ENCODE results near the gene IQSEC3.

IQSEC3 gene

DNA sequence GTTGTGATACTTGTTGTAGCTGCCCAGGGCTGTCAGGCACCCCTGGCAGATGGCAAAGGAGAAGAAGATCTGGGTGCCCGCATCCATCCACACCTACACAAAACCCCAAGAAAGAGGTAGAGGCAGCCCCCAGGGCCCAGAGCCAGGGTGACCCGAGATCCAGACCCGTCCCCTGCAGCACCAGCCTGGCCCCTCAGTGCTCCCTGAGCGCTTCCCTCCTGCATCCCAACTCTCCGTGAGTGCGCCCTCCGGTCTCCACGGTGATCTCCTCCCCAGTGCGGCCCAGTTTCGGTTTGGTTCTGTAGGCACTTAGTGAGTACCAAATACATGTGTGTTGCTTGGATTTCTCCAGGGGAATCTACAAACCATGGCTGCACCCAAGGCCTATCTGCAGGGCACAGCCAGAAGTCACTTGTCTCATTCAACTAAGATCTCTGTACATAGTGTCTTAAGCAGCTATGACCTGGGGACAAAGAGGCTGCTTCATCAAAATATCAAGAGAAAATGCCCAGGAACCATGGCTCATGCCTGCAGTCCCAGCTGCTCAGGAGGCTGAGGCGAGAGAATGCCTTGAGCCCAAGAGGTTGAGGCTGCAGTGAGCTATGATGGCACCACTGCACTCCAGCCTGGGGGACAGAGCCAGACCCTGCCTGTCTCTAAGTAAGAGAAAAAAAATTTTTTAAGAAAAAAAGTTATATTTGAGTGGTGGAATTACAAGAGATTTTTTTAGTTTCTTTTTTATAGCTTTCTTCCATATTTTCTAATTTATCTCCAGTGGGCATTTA is 131.5 kb downstream of the IQSEC3 start:
- DNase-seq (ENCODE audit: low read depth), result no peak

- no peak for DNase-seq (ENCODE audit: low read depth)
These were observed 132.1 kb downstream of the IQSEC3 start for GRCh38 chr12:198705-199104.

GRCh38 chr12:201361-201760 is 134.8 kb downstream of the IQSEC3 start:
- no peak for DNase-seq (ENCODE audit: low read depth)

DNA sequence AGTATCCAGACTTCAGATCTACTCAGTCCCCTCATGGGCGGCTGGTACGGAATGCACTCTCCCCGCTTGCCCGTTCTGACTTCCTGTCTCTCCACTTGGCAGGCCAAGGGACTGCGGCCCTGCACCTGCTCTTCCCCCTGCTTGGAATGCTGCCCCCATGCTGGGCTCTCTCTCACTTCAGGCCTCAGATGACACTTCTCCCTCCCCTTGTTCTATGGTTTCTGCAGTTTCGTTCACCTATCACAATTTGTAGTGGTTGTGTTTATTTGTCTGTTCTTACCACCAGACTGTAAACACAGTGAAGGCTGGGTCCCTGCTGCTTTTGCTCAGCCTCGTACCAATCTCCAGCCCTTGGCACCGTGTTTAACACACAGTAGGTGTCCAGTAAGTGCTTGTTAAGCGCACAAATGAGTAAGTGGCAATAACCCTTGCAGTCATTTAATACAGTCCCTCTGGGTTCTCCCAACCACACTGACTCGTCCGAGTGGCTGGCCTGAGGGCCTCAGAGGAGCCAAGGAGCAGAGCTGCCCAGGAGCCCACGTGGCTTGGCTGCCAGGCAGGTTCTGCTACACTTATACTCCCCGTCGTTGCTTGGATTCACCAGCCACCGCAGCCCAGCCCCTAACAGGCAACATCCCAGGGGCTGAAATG is 135.6 kb downstream of the IQSEC3 start:
- DNase-seq (ENCODE audit: low read depth), result no peak

GRCh38 chr12:203074-203461 is 136.5 kb downstream of the IQSEC3 start:
- no peak for DNase-seq (ENCODE audit: low read depth)

DNA sequence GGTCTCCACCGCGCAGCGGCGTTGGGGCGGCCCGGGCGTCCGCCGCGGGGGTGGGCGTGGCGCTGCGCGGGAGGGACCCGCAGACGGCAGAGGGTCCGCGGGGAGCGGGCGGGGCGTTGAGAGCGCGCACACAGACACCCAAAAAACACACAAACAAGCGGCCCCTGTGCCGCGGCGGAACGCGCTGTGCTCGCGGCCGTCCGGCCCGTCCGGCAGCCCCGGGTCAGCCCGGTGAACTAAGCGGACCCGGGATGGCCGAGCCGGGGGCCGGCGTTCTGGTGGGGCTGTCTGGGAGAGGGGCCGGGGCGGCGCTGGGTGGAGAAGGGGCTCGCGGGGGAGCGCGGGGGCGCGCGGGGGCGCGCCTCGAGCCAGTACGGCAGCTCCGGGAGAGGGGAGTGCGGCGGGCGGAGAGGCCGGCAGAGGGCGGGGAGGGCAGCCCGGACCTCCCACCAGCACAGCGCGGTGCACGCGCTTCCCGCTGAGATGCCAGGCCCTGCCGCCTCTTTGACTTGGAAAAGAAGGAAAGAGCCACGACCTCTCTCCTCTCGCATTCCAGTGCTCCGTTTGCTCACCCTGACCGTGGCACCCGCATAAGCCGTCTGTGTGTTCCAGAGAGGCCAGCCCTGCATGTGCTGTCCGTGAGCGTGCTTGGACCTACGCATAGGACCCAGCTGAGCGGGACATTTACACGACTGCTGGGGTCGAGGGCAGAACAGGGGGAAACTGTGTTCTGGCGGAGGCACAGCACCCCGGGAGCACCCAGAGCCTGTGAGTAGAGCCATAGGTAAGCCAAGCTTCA is 137.1 kb downstream of the IQSEC3 start:
- no peak for DNase-seq (ENCODE audit: low read depth)

DNA sequence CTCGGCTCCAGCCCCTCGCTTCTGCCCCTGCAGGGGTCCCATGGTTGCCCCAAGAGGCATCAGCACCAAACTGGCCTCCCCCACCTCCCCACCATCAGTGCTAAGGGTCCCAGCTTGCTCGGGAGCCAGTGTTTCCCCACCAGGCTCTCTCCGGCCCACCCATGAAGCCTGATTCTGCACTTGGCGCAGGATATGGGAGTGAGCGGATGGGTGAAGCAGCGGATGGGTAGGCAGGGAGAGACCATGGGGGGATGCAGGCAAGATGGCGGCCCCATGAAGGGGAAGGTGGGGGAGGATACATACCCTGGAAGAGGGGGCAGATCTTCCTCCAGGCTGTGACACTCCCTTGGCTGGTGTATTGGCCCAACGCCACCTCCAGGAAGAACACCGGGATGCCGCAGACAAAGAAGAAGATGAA is 137.7 kb downstream of the IQSEC3 start:
- no peak for DNase-seq (ENCODE audit: low read depth)

- no peak for DNase-seq (ENCODE audit: low read depth)
These were observed 138.5 kb downstream of the IQSEC3 start for GRCh38 chr12:205026-205425.

GRCh38 chr12:206746-207440 is 140.3 kb downstream of the IQSEC3 start:
- DNase-seq (ENCODE audit: low read depth), result no peak

- DNase-seq (ENCODE audit: low read depth), result no peak
These were observed 141.2 kb downstream of the IQSEC3 start for GRCh38 chr12:207804-208203.

- DNase-seq (ENCODE audit: low read depth), result no peak
These were observed 142.2 kb downstream of the IQSEC3 start for GRCh38 chr12:208813-209212.

GRCh38 chr12:209246-209645 is 142.7 kb downstream of the IQSEC3 start:
- DNase-seq (ENCODE audit: low read depth), result no peak

GRCh38 chr12:209851-210250 is 143.3 kb downstream of the IQSEC3 start:
- DNase-seq (ENCODE audit: low read depth), result no peak

- no peak for DNase-seq (ENCODE audit: low read depth)
These were observed 143.9 kb downstream of the IQSEC3 start for GRCh38 chr12:210277-211141.

DNA sequence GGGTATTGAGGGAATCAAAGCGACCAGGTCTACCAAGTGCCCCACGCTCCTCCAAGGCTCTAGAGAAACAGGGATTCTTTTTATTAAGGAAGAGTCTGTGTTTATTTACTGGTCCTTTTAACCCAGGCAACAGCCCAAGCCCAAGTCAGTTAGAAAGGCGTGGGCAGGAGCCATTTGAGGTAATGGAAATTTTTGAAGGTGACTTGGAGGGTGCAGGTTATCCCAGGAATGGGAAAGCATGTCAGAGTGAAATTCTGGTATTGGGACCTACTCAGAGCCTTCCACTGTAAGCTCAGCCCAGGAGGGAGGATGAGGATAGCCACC is 144.5 kb downstream of the IQSEC3 start:
- DNase-seq (ENCODE audit: low read depth), result no peak

DNA sequence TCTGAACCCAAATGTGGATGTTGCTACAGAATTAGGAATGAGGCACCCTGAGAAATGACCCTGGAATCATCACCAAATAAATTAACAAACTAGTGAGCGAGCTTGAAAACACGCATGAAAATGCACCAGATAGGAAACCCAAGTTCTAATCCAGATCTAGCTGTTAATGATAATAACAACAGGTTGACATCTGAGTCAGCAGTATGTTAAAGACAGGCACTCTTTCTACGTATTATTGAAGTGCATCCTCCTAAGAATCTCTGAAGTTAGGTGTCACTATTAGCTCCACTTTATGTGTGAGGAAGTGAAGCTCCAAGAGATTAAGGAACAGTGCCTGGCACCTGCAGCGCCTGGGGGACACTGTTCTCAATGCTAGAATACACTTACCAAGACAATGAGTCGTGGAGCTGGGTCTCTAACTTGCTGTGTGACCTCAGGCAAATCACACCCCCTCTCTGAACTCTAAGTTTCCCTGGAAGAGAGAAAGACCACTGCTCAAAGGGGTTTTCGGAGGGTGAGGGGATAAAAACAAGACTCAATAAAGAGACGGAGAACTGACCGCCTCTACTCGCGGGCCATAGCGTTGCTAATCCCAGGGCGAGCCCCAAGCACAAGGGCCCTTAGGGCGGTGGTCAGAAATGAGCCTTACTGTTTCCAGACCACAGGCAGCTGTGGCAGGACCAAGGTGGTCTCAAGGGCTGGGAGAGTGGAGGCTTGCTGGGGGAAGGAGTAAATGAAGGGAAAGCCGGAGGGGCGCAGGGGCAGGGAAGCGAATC is 145.3 kb downstream of the IQSEC3 start:
- no peak for DNase-seq (ENCODE audit: low read depth)

DNA sequence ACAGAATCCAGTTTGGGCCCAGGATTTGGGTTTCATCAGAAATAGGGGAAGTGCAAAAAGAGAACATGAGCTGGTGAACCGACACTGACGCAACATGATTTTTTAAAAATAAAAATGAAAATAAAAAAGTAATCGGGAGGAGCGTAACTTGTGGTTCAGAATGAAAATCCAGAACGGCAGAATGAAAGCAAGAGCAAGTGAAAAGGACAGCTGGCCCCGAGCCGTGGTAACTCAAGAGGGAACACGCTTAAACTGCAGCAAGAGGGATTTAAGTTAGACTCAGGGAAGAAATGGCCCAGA is 145.8 kb downstream of the IQSEC3 start:
- DNase-seq (ENCODE audit: low read depth), result no peak

- no peak for DNase-seq (ENCODE audit: low read depth)
These were observed 146.4 kb downstream of the IQSEC3 start for GRCh38 chr12:212715-213526.

DNA sequence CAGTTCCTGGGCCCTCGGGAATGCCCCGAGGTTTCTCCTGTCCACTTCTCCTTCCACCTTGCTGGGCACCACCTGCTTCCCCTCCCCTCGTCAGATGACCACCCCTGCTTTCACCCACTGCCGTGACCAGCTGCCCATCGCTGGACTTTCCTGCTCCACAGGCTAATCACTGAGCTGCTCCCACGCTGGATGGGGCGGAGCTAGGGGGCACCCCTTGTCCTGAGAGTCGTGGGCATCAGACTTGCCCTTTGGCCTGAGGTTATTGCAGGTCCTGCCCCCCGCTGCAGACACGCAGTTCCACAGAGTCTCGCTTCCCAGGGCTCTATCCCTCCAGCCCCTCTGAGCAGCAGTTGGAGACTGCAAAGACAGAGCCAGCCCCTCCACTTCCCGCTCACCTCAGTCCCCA is 147.0 kb downstream of the IQSEC3 start:
- no peak for DNase-seq (ENCODE audit: low read depth)

Measured in stimulated activated CD4-positive, alpha-beta T cell treated with anti-CD3 and anti-CD28 coated beads, Interleukin-2, amount 100 ng/mL, for 4 hours (primary cell).